Ovary (tissue), 3 donors: ENCODE results near the gene SGPL1.

Experiments
- POLR2A ChIP-seq: fragments of 450-650 bp; IDR thresholded peaks from one replicate; pipeline ENCODE4 v1.6.1; 2017; ENCODE audit warnings: antibody characterized with exemption, mild to moderate bottlenecking, moderate library complexity
- TF ChIP-seq, protein P1 (sequence below), 3 donors: fragments of 450-650 bp in 2 of 3; fragments of 200-600 bp in 1 of 3; IDR thresholded peaks; one replicate each; pipeline versions ENCODE4 v1.5.1 to v1.8.0; 2016 to 2022; ENCODE audit warnings: antibody characterized with exemption in 3 of 3, mild to moderate bottlenecking in 1 of 3
- donor health status: DM: no; HTN: no; CAD: no.

DNA sequence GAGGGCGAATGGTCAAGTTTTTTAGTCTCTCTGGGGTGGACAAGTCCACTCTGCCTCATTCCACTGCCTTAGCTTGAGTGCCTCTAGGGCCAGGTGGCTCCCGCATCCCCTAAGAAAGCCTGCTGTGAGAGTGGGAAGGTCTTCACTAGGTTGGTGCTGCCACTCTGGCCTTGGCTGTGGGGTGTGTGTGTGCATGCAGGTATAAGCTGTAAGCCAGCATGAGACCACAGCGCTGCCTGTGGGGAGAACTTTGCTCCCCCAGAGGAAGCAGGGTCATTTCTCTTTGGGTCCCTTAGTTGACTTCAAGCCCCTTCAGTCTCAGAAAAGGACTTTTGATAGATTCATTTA lies 98.1 kb downstream of the SGPL1 start:
- no peak for TF ChIP-seq POLR2A
- TF ChIP-seq, protein P1, sequence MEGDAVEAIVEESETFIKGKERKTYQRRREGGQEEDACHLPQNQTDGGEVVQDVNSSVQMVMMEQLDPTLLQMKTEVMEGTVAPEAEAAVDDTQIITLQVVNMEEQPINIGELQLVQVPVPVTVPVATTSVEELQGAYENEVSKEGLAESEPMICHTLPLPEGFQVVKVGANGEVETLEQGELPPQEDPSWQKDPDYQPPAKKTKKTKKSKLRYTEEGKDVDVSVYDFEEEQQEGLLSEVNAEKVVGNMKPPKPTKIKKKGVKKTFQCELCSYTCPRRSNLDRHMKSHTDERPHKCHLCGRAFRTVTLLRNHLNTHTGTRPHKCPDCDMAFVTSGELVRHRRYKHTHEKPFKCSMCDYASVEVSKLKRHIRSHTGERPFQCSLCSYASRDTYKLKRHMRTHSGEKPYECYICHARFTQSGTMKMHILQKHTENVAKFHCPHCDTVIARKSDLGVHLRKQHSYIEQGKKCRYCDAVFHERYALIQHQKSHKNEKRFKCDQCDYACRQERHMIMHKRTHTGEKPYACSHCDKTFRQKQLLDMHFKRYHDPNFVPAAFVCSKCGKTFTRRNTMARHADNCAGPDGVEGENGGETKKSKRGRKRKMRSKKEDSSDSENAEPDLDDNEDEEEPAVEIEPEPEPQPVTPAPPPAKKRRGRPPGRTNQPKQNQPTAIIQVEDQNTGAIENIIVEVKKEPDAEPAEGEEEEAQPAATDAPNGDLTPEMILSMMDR (IDR thresholded peaks at IDR 0.05): no peak
